Measurements from ENCODE around the gene DAP. TPM values are rescaled to one million over a fixed set of nuclear protein-coding genes. Genes with fewer than 3 reads are reported as not detected.
A peak's percentile ranks its signal among the peaks of the same experiment; 100 is the strongest.
"Not testable (repeated sequence)": the region's sequence is repeated elsewhere in the genome, so short reads cannot be mapped to it uniquely, and the experiment has no call there.

The DAP gene
- total RNA-seq, 1 donor from 2014 or later: 71.1 TPM

DNA sequence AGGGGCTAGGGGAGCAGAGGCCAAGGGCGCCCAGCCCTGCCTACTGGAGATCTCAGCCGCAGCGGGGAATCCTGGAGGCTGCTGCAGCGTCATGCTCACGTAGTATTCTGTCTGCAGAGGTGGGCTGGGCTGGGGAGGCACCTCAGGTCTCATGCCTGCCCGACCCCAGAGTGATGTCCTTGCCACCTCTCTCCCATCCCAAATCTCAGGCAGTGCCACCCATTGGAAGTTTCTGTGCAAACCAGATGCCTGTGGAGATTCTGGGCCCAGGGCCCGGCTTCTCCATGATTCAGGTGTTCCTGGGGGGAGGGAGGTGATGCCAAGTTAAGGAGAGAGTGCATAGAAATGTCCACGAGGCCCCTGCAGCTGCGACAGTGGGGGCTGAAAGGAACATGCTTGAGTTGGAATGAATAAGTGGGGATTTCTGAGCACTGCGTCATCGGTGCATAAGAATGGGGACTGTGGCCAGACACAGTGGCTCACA lies 125.1 kb downstream of the DAP start:
- no peak for DNase-seq (ENCODE audit: low spot score)

DNA sequence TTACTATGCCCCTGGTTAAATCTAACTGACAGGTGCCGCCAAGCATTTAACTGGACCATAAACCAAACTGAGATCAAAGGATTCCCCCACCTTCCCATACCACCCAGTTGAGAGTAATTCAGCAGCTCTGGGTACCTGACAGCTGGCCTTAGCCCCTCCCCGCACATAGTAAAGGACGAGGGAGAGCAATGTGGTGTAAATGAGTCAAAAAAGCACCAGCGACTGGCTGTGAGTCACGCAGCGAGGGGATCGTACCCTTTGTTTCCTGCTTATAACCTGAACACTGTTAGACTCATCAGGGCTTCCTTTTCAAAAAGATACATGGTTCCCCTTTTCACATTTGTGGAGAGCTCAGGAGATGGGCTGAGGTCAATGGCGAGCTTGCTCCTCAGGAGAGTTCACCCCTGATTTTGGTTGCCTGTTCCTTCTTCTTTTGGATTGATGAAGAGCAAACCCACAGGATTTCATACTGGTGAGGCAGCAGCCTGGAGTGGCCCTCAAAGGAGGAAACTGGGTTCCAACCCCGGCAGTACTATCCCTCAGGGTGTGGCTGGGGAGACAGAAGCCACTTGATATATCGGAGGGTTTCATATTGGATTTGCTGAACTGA lies 125.7 kb downstream of the DAP start:
- no peak for DNase-seq (ENCODE audit: low spot score)

DNA sequence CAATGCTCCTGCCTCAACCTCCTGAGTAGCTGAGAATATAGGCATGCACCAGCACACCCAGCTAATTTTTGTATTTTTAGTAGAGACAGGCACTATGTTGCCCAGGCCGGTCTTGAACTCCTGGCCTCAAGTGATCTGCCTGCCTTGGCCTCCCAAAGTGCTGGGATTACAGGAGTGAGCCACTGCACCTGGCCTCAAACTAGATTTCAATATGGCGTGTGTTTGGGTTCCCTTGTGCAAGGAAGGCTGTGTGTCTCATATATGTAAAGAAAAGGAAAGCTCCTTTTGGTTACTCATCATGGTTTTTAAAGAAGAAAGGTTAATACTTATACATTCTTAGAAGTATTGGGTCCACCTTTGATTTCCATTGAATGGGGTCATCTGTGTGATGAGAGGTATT lies 126.5 kb downstream of the DAP start:
- no peak for DNase-seq (ENCODE audit: low spot score)

DNA sequence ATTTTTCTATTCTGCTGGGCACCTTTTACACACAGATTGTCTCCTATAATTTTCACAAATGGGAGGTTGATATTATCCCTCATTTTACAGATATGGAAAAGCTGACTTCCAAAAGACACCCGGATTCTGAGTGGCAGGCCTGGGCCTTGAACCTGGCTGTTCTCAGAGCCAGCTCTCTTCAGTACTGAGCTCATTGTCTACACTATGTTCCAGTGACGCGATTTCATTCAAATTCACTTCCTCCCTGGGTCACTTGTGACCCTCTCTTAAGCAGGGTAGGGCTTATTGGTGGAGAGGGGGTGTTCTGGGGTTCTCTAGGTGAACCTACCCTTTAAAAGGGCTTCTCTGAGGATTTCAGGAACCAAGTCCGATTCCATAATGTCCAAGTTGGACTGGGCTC lies 127.0 kb downstream of the DAP start:
- DNase-seq (ENCODE audit: low spot score): no peak

DNA sequence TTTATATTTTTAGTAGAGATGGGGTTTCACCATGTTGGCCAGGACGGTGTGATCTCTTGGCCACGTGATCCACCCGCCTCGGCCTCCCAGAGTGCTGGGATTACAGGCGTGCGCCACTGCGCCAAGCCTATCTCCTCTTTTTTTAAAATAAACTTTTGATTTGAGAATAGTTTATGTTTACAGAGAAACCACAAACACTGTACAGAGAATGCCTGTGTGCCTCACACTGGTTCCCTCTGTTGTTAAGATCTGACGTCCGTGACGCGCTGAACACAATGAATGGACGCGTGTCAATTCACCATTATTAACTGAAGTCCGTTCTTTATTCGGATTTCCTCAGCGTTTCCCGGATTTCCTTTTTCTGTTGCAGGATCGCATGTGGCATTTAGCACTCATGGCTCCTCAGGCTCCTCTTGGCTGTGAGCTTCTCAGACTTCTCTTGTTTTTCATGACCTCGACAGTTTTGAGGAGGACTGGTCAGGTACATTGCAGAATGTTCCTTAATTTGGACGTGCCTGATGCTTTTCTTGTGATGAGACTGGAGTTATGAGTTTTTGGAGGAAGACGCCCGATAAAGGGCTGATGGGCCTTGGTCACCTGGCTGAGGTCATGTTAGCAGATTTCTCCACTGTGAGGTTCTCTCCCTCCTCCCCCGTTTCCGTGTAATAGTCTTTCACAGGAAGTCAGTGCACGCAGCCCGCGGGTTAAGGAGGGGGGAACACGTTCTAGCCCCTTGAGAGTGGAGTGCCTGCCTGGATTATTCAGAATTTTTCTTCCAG lies 127.6 kb downstream of the DAP start:
- peak; percentile 53 for DNase-seq (ENCODE audit: low spot score)

DNA sequence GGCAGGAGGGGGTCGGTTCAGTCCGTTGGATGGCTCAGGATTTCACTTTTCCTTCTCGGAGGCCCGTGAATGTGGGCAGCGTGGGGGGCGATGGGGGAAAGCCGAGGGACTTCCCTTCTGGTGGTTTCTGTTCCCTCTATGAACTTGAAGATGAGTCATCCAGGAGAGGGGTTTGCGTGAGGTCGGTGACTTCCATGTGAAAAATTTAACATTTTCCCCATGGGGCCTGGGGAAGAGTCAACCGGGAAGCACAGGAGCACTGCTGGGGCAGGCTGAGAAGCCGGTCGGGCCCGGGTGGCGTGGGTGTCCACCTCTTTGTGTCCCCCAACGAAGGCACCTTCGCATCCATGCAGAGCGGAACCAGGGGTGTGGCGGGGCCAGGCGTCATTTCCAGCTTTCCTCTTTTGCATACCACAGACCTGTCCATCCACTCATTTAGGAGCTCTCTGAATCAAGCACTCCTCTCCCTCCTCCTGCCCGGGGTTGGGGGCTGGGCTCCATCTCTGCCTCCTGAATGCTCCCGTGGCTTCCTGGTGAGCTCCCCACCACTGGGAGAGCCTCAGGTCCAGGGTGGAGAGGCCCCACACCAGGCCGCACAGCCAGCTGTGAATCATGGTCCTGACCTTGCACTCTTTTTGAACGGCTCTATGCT lies 128.8 kb downstream of the DAP start:
- no peak for DNase-seq (ENCODE audit: low spot score)

DNA sequence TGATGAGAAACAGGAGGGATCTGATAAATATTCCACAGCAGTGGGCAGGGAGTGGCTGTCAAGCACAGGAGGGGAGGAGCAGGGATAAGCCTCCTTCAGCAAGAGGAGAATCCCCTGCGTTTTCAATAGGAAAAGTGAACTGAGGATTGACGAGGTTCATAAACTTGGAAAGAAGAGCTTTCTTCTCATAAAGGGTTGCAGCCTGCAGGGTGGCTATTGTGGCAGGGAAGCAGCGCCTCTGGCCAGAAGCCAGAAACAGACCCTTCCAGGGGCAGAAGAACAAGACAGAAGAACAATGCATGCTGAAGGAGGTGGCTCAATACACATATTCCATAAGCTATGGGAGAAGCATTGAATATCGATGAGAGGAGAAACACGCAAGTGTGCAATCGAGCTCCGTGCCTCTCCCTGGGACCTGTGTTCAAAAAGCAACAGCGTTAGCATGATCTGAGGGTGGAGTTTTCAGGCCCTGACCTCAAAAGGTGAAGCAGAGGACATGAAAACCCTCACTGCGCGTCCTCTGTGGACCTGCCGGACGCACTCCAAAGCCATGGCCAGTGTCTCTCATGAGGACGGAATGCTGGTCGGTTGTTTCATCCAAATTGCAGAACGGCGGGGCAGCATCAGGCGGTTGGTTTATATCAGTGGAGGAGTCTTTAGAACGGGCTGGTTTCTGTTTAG lies 129.6 kb downstream of the DAP start:
- no peak for DNase-seq (ENCODE audit: low spot score)

DNA sequence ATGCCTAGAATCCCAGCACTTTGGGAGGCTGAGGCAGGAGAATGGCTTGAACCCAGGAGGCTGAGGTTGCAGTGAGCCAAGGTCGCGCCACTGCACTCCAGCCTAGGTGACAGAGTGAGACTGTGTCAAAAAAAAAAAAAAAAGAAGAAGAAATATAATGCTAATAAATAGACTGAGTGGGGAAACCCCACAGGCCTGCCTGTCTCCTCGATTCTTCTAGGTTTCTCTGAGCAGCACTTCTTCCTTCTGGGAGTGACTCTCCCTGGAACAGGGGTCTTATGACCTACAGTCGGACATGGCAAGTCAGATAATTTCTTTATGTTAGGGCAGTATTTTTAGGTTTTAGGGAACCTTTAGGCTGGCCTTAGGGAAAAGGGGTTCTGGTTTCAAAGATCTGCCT lies 130.3 kb downstream of the DAP start:
- DNase-seq (ENCODE audit: low spot score): not testable (repeated sequence)

DNA sequence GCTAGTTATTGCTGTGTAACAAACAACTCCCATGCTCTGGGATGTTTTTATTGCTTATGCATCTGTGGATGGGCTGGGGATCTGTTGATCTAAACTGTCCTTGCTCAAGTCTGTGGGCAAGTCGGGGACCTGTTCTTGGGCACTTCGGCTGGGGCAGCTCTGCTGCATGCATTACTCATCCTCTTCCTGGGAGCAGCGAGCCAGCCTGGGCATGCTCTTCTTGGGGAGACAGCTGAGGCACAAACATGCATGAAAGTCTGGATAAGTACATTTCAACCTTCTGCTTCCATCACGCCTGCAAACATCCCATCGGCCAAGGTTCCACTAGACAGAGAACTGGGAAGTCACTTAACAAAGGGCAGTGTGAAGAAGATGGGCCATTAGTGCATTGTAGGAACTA lies 130.9 kb downstream of the DAP start:
- DNase-seq (ENCODE audit: low spot score): no peak

DNA sequence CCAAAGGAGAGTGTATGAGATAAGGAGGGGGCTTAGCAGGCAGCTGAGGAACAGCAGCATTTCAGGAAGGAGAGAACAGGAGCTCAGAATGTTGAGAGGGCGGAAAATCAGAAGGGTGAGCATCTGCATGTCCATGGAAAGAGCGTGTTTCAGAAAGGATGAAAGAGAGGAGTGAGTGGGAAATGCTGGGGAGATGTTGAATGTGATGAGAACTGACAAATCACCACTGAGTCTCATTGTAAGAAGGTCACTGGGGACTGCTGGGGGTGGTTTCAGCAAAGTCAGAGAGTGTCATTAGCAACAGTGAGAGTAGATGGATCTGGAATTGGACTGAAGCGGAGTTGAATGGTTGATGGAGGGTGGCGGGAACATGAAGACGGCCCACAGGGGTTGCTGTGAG lies 131.4 kb downstream of the DAP start:
- no peak for DNase-seq (ENCODE audit: low spot score)

Other genes starting within 250 kb of the DAP start
- 5.7 TPM for gene ANKRD33B, start 197.2 kb downstream of the DAP start, total RNA-seq

All from mesenteric fat pad (tissue), 1 donor.